Placental pericyte (primary cell): ENCODE measurements around the gene TXN2. TPM values are rescaled to one million over a fixed set of nuclear protein-coding genes. Genes with fewer than 3 reads are reported as not detected.

Experiments used
- small RNA-seq: library from RNA; depleted of rRNA; stranded (forward); fragments of <200 nt; gene quantifications from one replicate; pipeline ENCODE3, GENCODE V24; 2012; ENCODE audit warnings: low replicate concordance
- total RNA-seq: library from RNA; depleted of rRNA; stranded (reverse); fragments of >200 nt; gene quantifications from 2 replicates; pipeline ENCODE4 v1.2.3, GENCODE V29; 2012

TXN2 gene
- total RNA-seq = 34.5 and 42.7 TPM in 2 replicates

GRCh38 chr22:36481393-36482168 lies at the start of gene TXN2:
Gene TXN2 (minus strand): TSS chr22:36481640. CDS start chr22:36480837, 803 bp downstream.

GRCh38 chr22:36528795-36529751 lies 47.6 kb upstream of the TXN2 start, which contains the start of gene EIF3D:
Gene EIF3D (minus strand): TSS chr22:36529166. CDS start chr22:36526121, 3,045 bp downstream.

GRCh38 chr22:36506637-36507517 lies 25.4 kb upstream of the TXN2 start, which contains the start of gene FOXRED2:
Gene FOXRED2 (minus strand): TSS chr22:36507040. CDS start chr22:36506422, 618 bp downstream.

Small RNA genes within 50 kb of the gene (small RNA-seq; reads per million reads assigned to genes)
- gene RF00019 = not detected

Other genes starting within 250 kb of the TXN2 start
- 51.0 and 62.9 TPM in 2 replicates for gene APOL2, start 242.1 kb downstream of the TXN2 start, total RNA-seq
- 9.3 and 31.3 TPM in 2 replicates for gene APOL1, start 228.5 kb downstream of the TXN2 start, total RNA-seq
- 1,033 and 1,337 TPM in 2 replicates for gene MYH9, start 93.7 kb downstream of the TXN2 start, total RNA-seq
- 10.1 and 18.8 TPM in 2 replicates for gene FOXRED2, start 25.4 kb upstream of the TXN2 start, total RNA-seq
- 417 and 551 TPM in 2 replicates for gene EIF3D, start 47.5 kb upstream of the TXN2 start, total RNA-seq
- gene CACNG2, start 222.1 kb upstream of the TXN2 start, total RNA-seq = not detected in 2 replicates